ENCODE results near the gene REG4.
A peak's percentile ranks its signal among the peaks of the same experiment; 100 is the strongest.
"Not testable (repeated sequence)": the region's sequence is repeated elsewhere in the genome, so short reads cannot be mapped to it uniquely, and the experiment has no call there.

Gene REG4

GRCh38 chr1:119840745-119841144 is 29.5 kb upstream of the REG4 start:
- ChIA-PET POLR2A (no interaction called here), CTCF (no interaction called here)
- TF ChIP-seq FOXM1 (IDR thresholded peaks at IDR 0.05; ENCODE audit: borderline replicate concordance) (no peak), NFRKB (IDR thresholded peaks at IDR 0.05) (no peak), HDGF (IDR thresholded peaks at IDR 0.05; ENCODE audit: borderline replicate concordance) (no peak), ZNF384 (IDR thresholded peaks at IDR 0.05) (no peak), TARDBP (IDR thresholded peaks at IDR 0.05) (no peak), CTBP1 (IDR thresholded peaks at IDR 0.05; ENCODE audit: borderline replicate concordance) (no peak), L3MBTL2 (conservative IDR thresholded peaks at IDR 0.05) (no peak), SUZ12 (IDR thresholded peaks at IDR 0.05) (no peak), FOXK2 (IDR thresholded peaks at IDR 0.05) (no peak), ARNT (IDR thresholded peaks at IDR 0.05) (no peak), SP1 (IDR thresholded peaks at IDR 0.05) (no peak), BHLHE40 (IDR thresholded peaks at IDR 0.05; ENCODE audit: borderline replicate concordance) (no peak)
- no peak for DNase-seq (ENCODE audit: extremely low spot score)

GRCh38 chr1:119838236-119838635 is 27.0 kb upstream of the REG4 start:
- ChIA-PET POLR2A (no interaction called here), CTCF (interaction anchor here (0.5 kb wide), 1 partner anchor 338 kb away, joined by 3 read pairs; the partner anchor contains the start of gene SEC22B)
- no peak for DNase-seq (ENCODE audit: extremely low spot score)
- TF ChIP-seq CTBP1 (IDR thresholded peaks at IDR 0.05; ENCODE audit: borderline replicate concordance), result no peak
- TF ChIP-seq BHLHE40 (IDR thresholded peaks at IDR 0.05; ENCODE audit: borderline replicate concordance), result no peak
- TF ChIP-seq LEF1 (IDR thresholded peaks at IDR 0.05; ENCODE audit: borderline replicate concordance), result no peak
- TF ChIP-seq SP1 (IDR thresholded peaks at IDR 0.05), result no peak
- no peak for TF ChIP-seq ZNF384 (IDR thresholded peaks at IDR 0.05)

GRCh38 chr1:119834990-119835389 is 23.7 kb upstream of the REG4 start:
- DNase-seq (ENCODE audit: extremely low spot score), result no peak
- CTCF ChIA-PET, result interaction anchor here (1.1 kb wide), 1 partner anchor 51 kb away, joined by 4 read pairs; no protein-coding TSS in a partner anchor
- TF ChIP-seq LEF1 (IDR thresholded peaks at IDR 0.05; ENCODE audit: borderline replicate concordance) (no peak), ELF4 (IDR thresholded peaks at IDR 0.05) (no peak), ZNF384 (IDR thresholded peaks at IDR 0.05) (no peak)
- POLR2A ChIA-PET, result no interaction called here

- no peak for TF ChIP-seq NFRKB (IDR thresholded peaks at IDR 0.05)
- no peak for DNase-seq (ENCODE audit: extremely low spot score)
- CTCF ChIA-PET, result no interaction called here
- POLR2A ChIA-PET, result no interaction called here
These were observed 19.8 kb upstream of the REG4 start for GRCh38 chr1:119831027-119831426.

- TF ChIP-seq SUZ12 (IDR thresholded peaks at IDR 0.05), result no peak
- TF ChIP-seq NFRKB (IDR thresholded peaks at IDR 0.05), result no peak
- no peak for TF ChIP-seq TARDBP (IDR thresholded peaks at IDR 0.05)
- no peak for TF ChIP-seq LEF1 (IDR thresholded peaks at IDR 0.05; ENCODE audit: borderline replicate concordance)
- TF ChIP-seq ELF4 (IDR thresholded peaks at IDR 0.05), result no peak
- TF ChIP-seq BHLHE40 (IDR thresholded peaks at IDR 0.05; ENCODE audit: borderline replicate concordance), result no peak
- no peak for TF ChIP-seq PKNOX1 (IDR thresholded peaks at IDR 0.05)
- TF ChIP-seq ARNT (IDR thresholded peaks at IDR 0.05), result no peak
- TF ChIP-seq HDGF (IDR thresholded peaks at IDR 0.05; ENCODE audit: borderline replicate concordance), result no peak
- TF ChIP-seq ZNF384 (IDR thresholded peaks at IDR 0.05), result no peak
- no peak for TF ChIP-seq SP1 (IDR thresholded peaks at IDR 0.05)
- TF ChIP-seq CTBP1 (IDR thresholded peaks at IDR 0.05; ENCODE audit: borderline replicate concordance), result no peak
- no peak for TF ChIP-seq FOXM1 (IDR thresholded peaks at IDR 0.05; ENCODE audit: borderline replicate concordance)
- TF ChIP-seq FOXA1 (IDR thresholded peaks at IDR 0.05), result no peak
- ChIA-PET CTCF (no interaction called here), POLR2A (no interaction called here)
- DNase-seq (ENCODE audit: extremely low spot score), result no peak
These were observed 18.4 kb upstream of the REG4 start for GRCh38 chr1:119829625-119830024.

- CTCF ChIA-PET; POLR2A ChIA-PET; DNase-seq (ENCODE audit: extremely low spot score): not testable (repeated sequence)
These were observed 17.7 kb upstream of the REG4 start for GRCh38 chr1:119829006-119829405.

GRCh38 chr1:119828266-119828665 is 17.0 kb upstream of the REG4 start:
- ChIA-PET POLR2A (no interaction called here), CTCF (no interaction called here)
- TF ChIP-seq CTBP1 (IDR thresholded peaks at IDR 0.05; ENCODE audit: borderline replicate concordance), result no peak
- no peak for DNase-seq (ENCODE audit: extremely low spot score)

- CTCF ChIA-PET, result interaction anchor here (1.2 to 1.4 kb wide), 2 partner anchors 9 to 12 kb away, joined by 3 to 6 read pairs; no protein-coding TSS in a partner anchor
- peak; percentile 67 for DNase-seq (ENCODE audit: extremely low spot score)
- POLR2A ChIA-PET, result no interaction called here
- TF ChIP-seq ELF4 (IDR thresholded peaks at IDR 0.05) (no peak), NFRKB (IDR thresholded peaks at IDR 0.05) (no peak), FOXM1 (IDR thresholded peaks at IDR 0.05; ENCODE audit: borderline replicate concordance) (no peak), LEF1 (IDR thresholded peaks at IDR 0.05; ENCODE audit: borderline replicate concordance) (no peak), TARDBP (IDR thresholded peaks at IDR 0.05) (no peak), HDGF (IDR thresholded peaks at IDR 0.05; ENCODE audit: borderline replicate concordance) (no peak), FOXK2 (IDR thresholded peaks at IDR 0.05) (no peak), SP1 (IDR thresholded peaks at IDR 0.05) (no peak), PKNOX1 (IDR thresholded peaks at IDR 0.05) (no peak), SUZ12 (IDR thresholded peaks at IDR 0.05) (no peak), ARNT (IDR thresholded peaks at IDR 0.05) (no peak), CTBP1 (IDR thresholded peaks at IDR 0.05; ENCODE audit: borderline replicate concordance) (no peak), BHLHE40 (IDR thresholded peaks at IDR 0.05; ENCODE audit: borderline replicate concordance) (no peak), L3MBTL2 (conservative IDR thresholded peaks at IDR 0.05) (no peak), ZNF384 (IDR thresholded peaks at IDR 0.05) (no peak), FOXA1 (IDR thresholded peaks at IDR 0.05) (no peak)
These were observed 15.8 kb upstream of the REG4 start for GRCh38 chr1:119827010-119827409.
